ENCODE data around the gene TLR10. TPM values are rescaled to one million over a fixed set of nuclear protein-coding genes. Genes with fewer than 3 reads are reported as not detected.

TLR10 gene
- total RNA-seq, 1 donor from 2014 or later, result not detected

- Histone ChIP-seq H3K9me3 (no peaks in the 10 kb centered on the region), H3K4me1 (no peaks in the 10 kb centered on the region), H3K27ac (no peak overlapping the region), H3K36me3 (no peaks in the 10 kb centered on the region), H3K27me3 (no peaks in the 10 kb centered on the region), H3K4me3 (no peak overlapping the region)
- DNase-seq (ENCODE audit: low spot score in 2 of 2), result no peak
- intact Hi-C loops (cut with DNase I), result loop anchor here (5.0 kb wide), 1 partner anchor 183 kb away; no protein-coding TSS in a partner anchor
- no peak for TF ChIP-seq CTCF (IDR thresholded peaks at IDR 0.05)
Observed at GRCh38 chr4:38785041-38785790, 2.4 kb upstream of the TLR10 start.

- intact Hi-C loops (cut with DNase I), result loop anchor here (5.0 kb wide), 1 partner anchor 607 kb away; no protein-coding TSS in a partner anchor
- no peaks in the 10 kb centered on the region for H3K4me1 ChIP-seq
- no peak for TF ChIP-seq CTCF (IDR thresholded peaks at IDR 0.05)
- H3K4me3 ChIP-seq, result no peak overlapping the region
- no peak for DNase-seq (ENCODE audit: low spot score in 2 of 2)
- H3K36me3 ChIP-seq, result no peaks in the 10 kb centered on the region
- no peaks in the 10 kb centered on the region for H3K9me3 ChIP-seq
- no peak overlapping the region for H3K27ac ChIP-seq
- no peaks in the 10 kb centered on the region for H3K27me3 ChIP-seq
Observed at GRCh38 chr4:38784141-38784540, 1.4 kb upstream of the TLR10 start.

- TF ChIP-seq CTCF (IDR thresholded peaks at IDR 0.05), result no peak
Observed at GRCh38 chr4:38783109-38783460, 295 bp upstream of the TLR10 start.

DNA sequence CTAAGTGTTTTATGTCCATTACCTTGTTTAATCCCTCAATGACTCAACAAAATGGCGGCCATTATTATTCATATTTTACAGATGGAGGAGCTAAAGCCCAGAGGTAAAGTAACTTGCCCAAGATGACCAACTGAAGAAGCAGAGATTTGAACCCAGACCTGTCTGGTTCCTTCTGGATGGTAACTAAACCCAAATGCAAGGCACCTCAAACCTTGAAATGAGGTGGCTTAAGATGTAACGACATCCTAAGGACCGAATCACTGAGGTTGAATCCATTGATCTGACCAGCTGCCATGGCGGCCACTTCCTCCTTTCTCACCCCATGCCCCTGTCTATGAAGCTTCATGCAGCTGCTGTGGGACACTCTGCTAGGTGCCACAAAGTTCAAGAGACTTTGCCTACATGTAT, 932 bp downstream of the TLR10 start:
- Histone ChIP-seq H3K36me3 (no peaks in the 10 kb centered on the region), H3K9me3 (no peaks in the 10 kb centered on the region), H3K4me3 (no peak overlapping the region), H3K27me3 (no peaks in the 10 kb centered on the region), H3K4me1 (no peaks in the 10 kb centered on the region), H3K27ac (no peak overlapping the region)
- DNase-seq (ENCODE audit: low spot score in 2 of 2), result no peak
- intact Hi-C loops (cut with DNase I), result loop anchor here (1.0 to 5.0 kb wide), 2 partner anchors 23 to 605 kb away; no protein-coding TSS in a partner anchor
- TF ChIP-seq CTCF (IDR thresholded peaks at IDR 0.05), result no peak

More at GRCh38 chr4:38783109-38783460, 295 bp upstream of the TLR10 start:
- DNase-seq (ENCODE audit: low spot score in 2 of 2), result no peak
- Histone ChIP-seq H3K9me3 (no peaks in the 10 kb centered on the region), H3K36me3 (no peaks in the 10 kb centered on the region), H3K27ac (no peak overlapping the region), H3K4me3 (no peak overlapping the region), H3K4me1 (no peaks in the 10 kb centered on the region), H3K27me3 (no peaks in the 10 kb centered on the region)
- intact Hi-C loops (cut with DNase I), result loop anchor here (5.0 kb wide), 1 partner anchor 606 kb away; no protein-coding TSS in a partner anchor

- no peak overlapping the region for H3K27ac ChIP-seq
- no peak overlapping the region for H3K4me3 ChIP-seq
- no peak for TF ChIP-seq CTCF (IDR thresholded peaks at IDR 0.05)
- H3K27me3 ChIP-seq, result no peaks in the 10 kb centered on the region
- no peaks in the 10 kb centered on the region for H3K4me1 ChIP-seq
- intact Hi-C loops (cut with DNase I), result loop anchor here (5.0 kb wide), 1 partner anchor 604 kb away; no protein-coding TSS in a partner anchor
- no peaks in the 10 kb centered on the region for H3K9me3 ChIP-seq
- no peak for DNase-seq (ENCODE audit: low spot score in 2 of 2)
- H3K36me3 ChIP-seq, result no peaks in the 10 kb centered on the region
Observed at GRCh38 chr4:38780833-38781484, 1.8 kb downstream of the TLR10 start.

All from ascending aorta (tissue), 2 donors.